Muscle layer of colon (tissue), 2 donors: ENCODE data around the gene IL17RC.

Experiments used
- H3K27ac ChIP-seq: one replicate; pipeline ENCODE4 v1.7.0; 2013; ENCODE audit warnings: low read depth, mild to moderate bottlenecking, low read length, moderate library complexity
- H3K27me3 ChIP-seq, 2 donors: one replicate each; pipeline ENCODE4 v1.7.0; 2013; ENCODE audit warnings: low read length in 2 of 2, mild to moderate bottlenecking in 2 of 2; ENCODE audit not compliant: insufficient read depth in 2 of 2, control insufficient read depth in 1 of 2
- H3K36me3 ChIP-seq: one replicate; pipeline ENCODE4 v1.7.0; 2013; ENCODE audit warnings: mild to moderate bottlenecking, low read length; ENCODE audit not compliant: insufficient read depth
- H3K4me1 ChIP-seq: one replicate; pipeline ENCODE4 v1.7.0; 2013; ENCODE audit warnings: mild to moderate bottlenecking, low read length; ENCODE audit not compliant: insufficient read depth
- H3K4me3 ChIP-seq, 2 donors: one replicate each; pipeline ENCODE4 v1.7.0; 2013; ENCODE audit warnings: low read length in 2 of 2, low read depth in 1 of 2, mild to moderate bottlenecking in 1 of 2, moderate library complexity in 1 of 2
- H3K9ac ChIP-seq: one replicate; pipeline ENCODE4 v1.7.0; 2013; ENCODE audit warnings: low read length
- H3K9me3 ChIP-seq: one replicate; pipeline ENCODE4 v1.7.0; 2013; ENCODE audit warnings: mild to moderate bottlenecking, low read length
- donor health status: abdominal sarcoma.
- donor health status: Adenocarcinoma of cecum.

IL17RC gene

GRCh38 chr3:9978710-9979305 is 61.9 kb downstream of the IL17RC start:
- no peak overlapping the region for H3K9ac ChIP-seq
- no peak overlapping the region for H3K4me3 ChIP-seq
- peaks cover 11% of the 10 kb centered on the region for H3K4me1 ChIP-seq
- no peaks in the 10 kb centered on the region for H3K27me3 ChIP-seq
- H3K36me3 ChIP-seq, result peaks cover 6% of the 10 kb centered on the region
- H3K9me3 ChIP-seq, result no peaks in the 10 kb centered on the region
- no peak overlapping the region for H3K27ac ChIP-seq

GRCh38 chr3:9980251-9980650 is 63.4 kb downstream of the IL17RC start:
- H3K36me3 ChIP-seq, result no peaks in the 10 kb centered on the region
- no peak overlapping the region for H3K27ac ChIP-seq
- H3K9me3 ChIP-seq, result no peaks in the 10 kb centered on the region
- peaks cover 12% of the 10 kb centered on the region for H3K4me1 ChIP-seq
- no peak overlapping the region for H3K9ac ChIP-seq
- H3K4me3 ChIP-seq, result no peak overlapping the region
- no peaks in the 10 kb centered on the region for H3K27me3 ChIP-seq
